Neural progenitor cell (in vitro differentiated cells): ENCODE data around the gene PARD3B.

Source experiments
- CTCF ChIP-seq: fragments of 200-600 bp; sonication (generic); IDR thresholded peaks from 2 replicates; pipeline ENCODE4 v1.5.1; 2017; ENCODE audit warnings: antibody characterized with exemption, mild to moderate bottlenecking
- EZH2 ChIP-seq: fragments of 200-600 bp; sonication (generic); IDR thresholded peaks from 2 replicates; pipeline ENCODE4 v1.6.1; 2017; ENCODE audit warnings: antibody characterized with exemption, mild to moderate bottlenecking, moderate library complexity
- EZH2phosphoT487 ChIP-seq: fragments of 200-600 bp; sonication (generic); IDR thresholded peaks from 2 replicates; pipeline ENCODE4 v1.6.1; 2017; ENCODE audit warnings: antibody characterized with exemption

DNA sequence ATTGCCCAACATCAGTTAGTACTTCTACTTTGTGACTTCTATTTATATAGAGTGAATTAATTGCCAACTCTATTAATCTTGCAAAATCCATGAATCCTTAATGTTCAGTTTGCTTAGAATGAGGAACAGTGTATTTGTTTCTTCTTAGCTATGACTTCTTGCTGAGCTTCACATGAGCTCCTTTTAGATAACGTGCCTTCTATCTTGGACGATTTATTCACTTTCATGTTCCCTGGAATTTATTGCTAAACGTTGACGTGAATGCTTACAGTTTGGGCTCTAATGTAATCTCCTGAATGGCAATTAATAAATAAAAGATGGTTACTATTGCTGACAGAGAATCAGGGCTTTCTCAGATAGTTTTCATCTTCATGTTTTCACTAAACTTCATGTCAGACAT, 752.6 kb downstream of the PARD3B start:
- no peak for TF ChIP-seq CTCF
- TF ChIP-seq EZH2phosphoT487 = no peak
- no peak for TF ChIP-seq EZH2
